Measurements from ENCODE around the gene UBALD1.

The UBALD1 gene

DNA sequence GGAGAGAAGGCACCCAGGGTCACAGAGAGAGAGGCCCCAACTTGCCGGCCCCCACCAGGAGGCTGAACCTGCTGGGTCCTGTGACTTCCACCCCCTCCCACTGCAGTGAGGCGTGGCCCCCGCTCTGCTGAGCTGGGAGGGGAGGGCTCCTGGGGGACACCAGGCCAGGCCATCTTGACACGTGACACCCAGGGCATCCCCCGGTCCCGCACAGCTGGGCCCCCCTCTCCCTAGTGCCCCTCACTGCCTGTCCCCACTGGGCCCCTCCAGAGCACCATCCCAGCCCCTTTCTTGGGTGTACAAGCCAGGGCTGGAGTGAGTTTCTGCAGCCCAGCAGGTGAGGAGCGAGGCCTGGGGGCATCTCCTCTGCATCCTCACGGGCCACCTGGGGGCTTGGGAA is 12.4 kb downstream of the UBALD1 start:
- H3K36me3 ChIP-seq (ENCODE audit: insufficient read depth, low read length), result 0 out of 2 replicates have a peak, but pooled peaks cover under 1% of the 10 kb centered on the region
- no peaks in the 10 kb centered on the region for H3F3A ChIP-seq (ENCODE audit: insufficient read depth, low read length)
- H3K27me3 ChIP-seq (ENCODE audit: insufficient read depth, low read length), result peaks cover 13% of the 10 kb centered on the region; the same call in 1 of the 2 replicates
- H4K20me1 ChIP-seq (ENCODE audit: insufficient read depth, low read length), result no peaks in the 10 kb centered on the region
- TF ChIP-seq CTCF (IDR thresholded peaks at IDR 0.05; ENCODE audit: low read length) (no peak), EZH2 (IDR thresholded peaks at IDR 0.05; ENCODE audit: borderline replicate concordance, low read length) (no peak)
- H3K27ac ChIP-seq (ENCODE audit: low read depth, low read length, poor library complexity, severe bottlenecking), result no peak overlapping the region
- no peaks in the 10 kb centered on the region for H3K9me3 ChIP-seq (ENCODE audit: low read length)
- H3K4me2 ChIP-seq (ENCODE audit: low read length), result no peak overlapping the region
- H3K79me2 ChIP-seq (ENCODE audit: insufficient read depth, low read length), result no peaks in the 10 kb centered on the region
- no peak overlapping the region for H3K4me3 ChIP-seq (ENCODE audit: low read depth, low read length, poor library complexity, severe bottlenecking)
- no peak overlapping the region for H3K9ac ChIP-seq (ENCODE audit: low read length)
- H3K9me2 ChIP-seq (ENCODE audit: low read depth, low read length), result no peaks in the 10 kb centered on the region
- H3K4me1 ChIP-seq (ENCODE audit: insufficient read depth, low read length, severe bottlenecking), result no peaks in the 10 kb centered on the region
- H2AFZ ChIP-seq (ENCODE audit: low read length), result no peak overlapping the region

DNA sequence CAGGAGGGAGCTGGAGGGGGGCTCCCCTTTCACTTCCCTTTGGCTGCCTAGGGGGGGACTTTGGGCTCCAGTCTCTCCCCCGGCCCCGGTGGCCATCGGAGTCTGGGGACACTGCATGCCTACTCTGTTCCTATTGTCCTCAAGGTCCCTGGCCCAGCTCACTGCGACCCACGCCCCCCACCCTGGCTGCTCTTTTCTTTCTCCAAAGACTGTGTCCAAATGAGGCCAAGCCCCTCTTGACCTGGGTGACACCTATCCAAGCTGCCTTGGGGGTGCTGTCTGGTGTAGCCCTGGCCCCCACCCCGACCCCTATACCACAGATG is 12.9 kb downstream of the UBALD1 start:
- Histone ChIP-seq H2AFZ (ENCODE audit: low read length) (no peak overlapping the region), H3K4me1 (ENCODE audit: insufficient read depth, low read length, severe bottlenecking) (no peaks in the 10 kb centered on the region), H3F3A (ENCODE audit: insufficient read depth, low read length) (no peaks in the 10 kb centered on the region), H3K9me2 (ENCODE audit: low read depth, low read length) (no peaks in the 10 kb centered on the region), H3K79me2 (ENCODE audit: insufficient read depth, low read length) (no peaks in the 10 kb centered on the region), H3K36me3 (ENCODE audit: insufficient read depth, low read length) (no peaks in the 10 kb centered on the region), H3K4me3 (ENCODE audit: low read depth, low read length, poor library complexity, severe bottlenecking) (no peak overlapping the region), H3K4me2 (ENCODE audit: low read length) (no peak overlapping the region), H3K9me3 (ENCODE audit: low read length) (no peaks in the 10 kb centered on the region), H3K27ac (ENCODE audit: low read depth, low read length, poor library complexity, severe bottlenecking) (no peak overlapping the region), H3K27me3 (ENCODE audit: insufficient read depth, low read length) (peaks cover 18% of the 10 kb centered on the region; the same call in 1 of the 2 replicates), H3K9ac (ENCODE audit: low read length) (no peak overlapping the region), H4K20me1 (ENCODE audit: insufficient read depth, low read length) (no peaks in the 10 kb centered on the region)
- TF ChIP-seq EZH2 (IDR thresholded peaks at IDR 0.05; ENCODE audit: borderline replicate concordance, low read length), result no peak
- TF ChIP-seq CTCF (IDR thresholded peaks at IDR 0.05; ENCODE audit: low read length), result no peak

DNA sequence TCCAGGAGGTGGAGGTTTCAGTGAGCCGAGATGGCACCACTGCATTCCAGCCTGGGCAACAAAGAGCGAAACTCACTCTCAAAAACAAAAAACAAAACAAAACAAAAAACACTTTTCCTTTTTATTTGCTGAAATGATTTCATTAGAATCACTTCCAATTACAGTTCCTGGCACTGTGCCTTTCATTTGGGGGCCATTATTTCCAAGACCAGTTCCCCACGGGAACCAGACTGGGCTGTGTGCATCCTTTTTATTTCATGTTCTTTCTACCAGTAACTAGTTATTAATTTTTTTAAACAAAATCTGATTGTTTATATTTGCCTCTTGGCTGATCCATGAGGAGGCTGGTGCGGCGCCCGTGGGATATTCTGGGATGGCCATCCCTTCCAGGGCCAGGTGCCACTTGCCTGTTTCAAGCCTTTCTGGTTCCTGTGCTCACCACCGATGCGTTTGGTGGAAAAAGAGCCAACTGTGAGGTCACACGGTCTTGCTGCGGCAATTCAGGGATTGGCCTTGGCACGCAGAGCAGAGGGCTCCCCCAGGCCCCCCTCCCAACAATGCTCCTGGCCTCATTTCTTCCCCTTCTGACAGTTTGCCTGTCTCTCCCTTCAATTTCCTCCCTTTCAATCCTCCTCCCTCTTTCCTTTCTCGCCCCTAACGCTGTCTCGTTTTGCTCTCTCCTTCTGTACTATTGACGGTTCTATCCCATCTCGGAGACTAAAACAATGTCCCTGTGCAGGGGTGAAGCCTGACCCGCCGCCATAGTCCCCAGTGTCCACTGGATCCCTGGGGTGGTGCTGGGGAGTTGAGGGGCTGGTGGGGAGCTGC is 13.4 kb downstream of the UBALD1 start:
- Histone ChIP-seq H3K4me2 (ENCODE audit: low read length) (no peak overlapping the region), H3K9me3 (ENCODE audit: low read length) (no peaks in the 10 kb centered on the region), H3K27me3 (ENCODE audit: insufficient read depth, low read length) (peaks cover 18% of the 10 kb centered on the region; the same call in 1 of the 2 replicates), H3K27ac (ENCODE audit: low read depth, low read length, poor library complexity, severe bottlenecking) (no peak overlapping the region), H3K4me1 (ENCODE audit: insufficient read depth, low read length, severe bottlenecking) (no peaks in the 10 kb centered on the region), H3K4me3 (ENCODE audit: low read depth, low read length, poor library complexity, severe bottlenecking) (no peak overlapping the region), H3K9me2 (ENCODE audit: low read depth, low read length) (no peaks in the 10 kb centered on the region), H3F3A (ENCODE audit: insufficient read depth, low read length) (no peaks in the 10 kb centered on the region), H3K9ac (ENCODE audit: low read length) (no peak overlapping the region), H3K36me3 (ENCODE audit: insufficient read depth, low read length) (no peaks in the 10 kb centered on the region), H3K79me2 (ENCODE audit: insufficient read depth, low read length) (no peaks in the 10 kb centered on the region), H2AFZ (ENCODE audit: low read length) (no peak overlapping the region), H4K20me1 (ENCODE audit: insufficient read depth, low read length) (no peaks in the 10 kb centered on the region)
- TF ChIP-seq CTCF (IDR thresholded peaks at IDR 0.05; ENCODE audit: low read length), result no peak
- TF ChIP-seq EZH2 (IDR thresholded peaks at IDR 0.05; ENCODE audit: borderline replicate concordance, low read length), result no peak
